Keratinocyte (primary cell): ENCODE results near the gene CABP4.

Experiments used
- EZH2 ChIP-seq: IDR thresholded peaks from one replicate; pipeline ENCODE4 v1.6.1; 2012; ENCODE audit warnings: inconsistent platforms, mild to moderate bottlenecking, low read length, moderate library complexity
- TF ChIP-seq, protein P1 (sequence below), 3 experiments: IDR thresholded peaks in 1 of 3; conservative IDR thresholded peaks in 1 of 3; optimal IDR thresholded peaks in 1 of 3; 2 replicates in 2 of 3; 3 replicates in 1 of 3; pipeline versions ENCODE3 to v1.5.1; 2011; ENCODE audit warnings: low read length in 3 of 3, mild to moderate bottlenecking in 3 of 3, moderate library complexity in 2 of 3, control low read depth in 1 of 3, inconsistent platforms in 1 of 3; ENCODE audit not compliant: insufficient read depth in 2 of 3; ENCODE audit errors: extremely low read depth in 1 of 3

DNA sequence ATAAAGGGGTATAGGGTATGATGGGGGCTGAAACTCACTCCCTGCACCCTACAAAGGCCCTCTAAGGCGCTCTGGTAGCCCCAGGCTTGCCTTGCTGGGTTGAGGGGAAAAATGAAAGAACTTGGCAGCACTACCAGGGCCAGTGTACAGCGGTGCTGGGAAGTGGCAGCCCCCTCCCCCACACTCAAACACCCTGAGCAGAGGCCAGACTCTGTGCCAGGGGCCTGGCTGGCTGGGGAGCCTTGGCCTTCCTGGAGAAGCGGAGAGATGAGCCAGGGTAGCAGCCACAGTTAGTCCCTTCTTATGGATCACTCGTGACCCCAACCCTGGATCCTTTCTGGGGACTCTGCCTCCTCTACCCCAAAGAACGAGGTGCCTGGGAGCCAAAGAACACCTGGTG, 11.2 kb downstream of the CABP4 start:
- no peak for TF ChIP-seq EZH2
- TF ChIP-seq, protein P1, sequence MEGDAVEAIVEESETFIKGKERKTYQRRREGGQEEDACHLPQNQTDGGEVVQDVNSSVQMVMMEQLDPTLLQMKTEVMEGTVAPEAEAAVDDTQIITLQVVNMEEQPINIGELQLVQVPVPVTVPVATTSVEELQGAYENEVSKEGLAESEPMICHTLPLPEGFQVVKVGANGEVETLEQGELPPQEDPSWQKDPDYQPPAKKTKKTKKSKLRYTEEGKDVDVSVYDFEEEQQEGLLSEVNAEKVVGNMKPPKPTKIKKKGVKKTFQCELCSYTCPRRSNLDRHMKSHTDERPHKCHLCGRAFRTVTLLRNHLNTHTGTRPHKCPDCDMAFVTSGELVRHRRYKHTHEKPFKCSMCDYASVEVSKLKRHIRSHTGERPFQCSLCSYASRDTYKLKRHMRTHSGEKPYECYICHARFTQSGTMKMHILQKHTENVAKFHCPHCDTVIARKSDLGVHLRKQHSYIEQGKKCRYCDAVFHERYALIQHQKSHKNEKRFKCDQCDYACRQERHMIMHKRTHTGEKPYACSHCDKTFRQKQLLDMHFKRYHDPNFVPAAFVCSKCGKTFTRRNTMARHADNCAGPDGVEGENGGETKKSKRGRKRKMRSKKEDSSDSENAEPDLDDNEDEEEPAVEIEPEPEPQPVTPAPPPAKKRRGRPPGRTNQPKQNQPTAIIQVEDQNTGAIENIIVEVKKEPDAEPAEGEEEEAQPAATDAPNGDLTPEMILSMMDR (optimal IDR thresholded peaks at IDR 0.05 in 1 of 3, IDR thresholded peaks at IDR 0.05 in 1 of 3, conservative IDR thresholded peaks at IDR 0.05 in 1 of 3; ENCODE audit: extremely low read depth in 1 of 3, insufficient read depth in 2 of 3, low read length in 3 of 3), result no peak
